Keratinocyte (primary cell): ENCODE results near the gene ZDHHC1. TPM values are rescaled to one million over a fixed set of nuclear protein-coding genes. Genes with fewer than 3 reads are reported as not detected.

Source experiments
- DNase-seq: peaks from one replicate; pipeline ENCODE4 v3.0.0-alpha.2; 2011; ENCODE audit warnings: low read depth, missing footprints, low spot score
- FAIRE-seq: peaks from 2 replicates; lab custom pipeline; 2011; peaks lifted over from hg19 to GRCh38; lab: Jason Lieb, UNC
- H2AFZ ChIP-seq: 2 replicates; pipeline ENCODE4 v1.6.0; 2012; ENCODE audit warnings: low read length, control low read depth, inconsistent platforms; ENCODE audit not compliant: control insufficient read depth
- H3K27ac ChIP-seq: 2 replicates; pipeline ENCODE4 v1.5.1; 2011; ENCODE audit warnings: low read length; ENCODE audit not compliant: control insufficient read depth, insufficient read depth
- H3K27me3 ChIP-seq: 3 replicates; pipeline ENCODE4 v1.6.0; 2011; ENCODE audit warnings: low read length; ENCODE audit not compliant: control insufficient read depth, insufficient read depth; ENCODE audit errors: extremely low read depth
- H3K36me3 ChIP-seq, 2 experiments: 2 replicates in 1 of 2; 3 replicates in 1 of 2; pipeline ENCODE4 v1.5.1; 2011; ENCODE audit warnings: low read length in 2 of 2, mild to moderate bottlenecking in 1 of 2; ENCODE audit not compliant: control insufficient read depth in 2 of 2, insufficient read depth in 2 of 2; ENCODE audit errors: extremely low read depth in 1 of 2
- H3K4me1 ChIP-seq: 3 replicates; pipeline ENCODE4 v1.5.1; 2011; ENCODE audit warnings: low read length; ENCODE audit not compliant: control insufficient read depth, insufficient read depth; ENCODE audit errors: extremely low read depth
- H3K4me2 ChIP-seq: 3 replicates; pipeline ENCODE4 v1.6.0; 2011; ENCODE audit warnings: low read depth, low read length; ENCODE audit not compliant: control insufficient read depth, insufficient read depth; ENCODE audit errors: extremely low read depth
- H3K4me3 ChIP-seq, 3 experiments: fragments of 200-600 bp in 1 of 3; sonication (generic) in 1 of 3; 2 replicates in 2 of 3; 3 replicates in 1 of 3; pipeline ENCODE4 v1.5.1; 2011 to 2016; ENCODE audit warnings: low read length in 3 of 3, mild to moderate bottlenecking in 3 of 3, control low read depth in 2 of 3, inconsistent platforms in 1 of 3, low read depth in 1 of 3, mixed read lengths in 1 of 3, mixed run types in 1 of 3, moderate library complexity in 1 of 3; ENCODE audit not compliant: control insufficient read depth in 2 of 3, insufficient read depth in 2 of 3; ENCODE audit errors: extremely low read depth in 1 of 3
- H3K79me2 ChIP-seq: 2 replicates; pipeline ENCODE4 v1.6.0; 2012; ENCODE audit warnings: low read length; ENCODE audit not compliant: control insufficient read depth, insufficient read depth
- H3K9ac ChIP-seq: 3 replicates; pipeline ENCODE4 v1.6.0; 2011; ENCODE audit warnings: low read length; ENCODE audit not compliant: control insufficient read depth, insufficient read depth; ENCODE audit errors: extremely low read depth
- H3K9me1 ChIP-seq: 3 replicates; pipeline ENCODE4 v1.6.0; 2011; ENCODE audit warnings: low read length; ENCODE audit not compliant: control insufficient read depth, insufficient read depth; ENCODE audit errors: extremely low read depth
- H3K9me3 ChIP-seq: 2 replicates; pipeline ENCODE4 v1.5.1; 2012; ENCODE audit warnings: low read depth, low read length; ENCODE audit not compliant: control insufficient read depth
- H4K20me1 ChIP-seq: 3 replicates; pipeline ENCODE4 v1.6.0; 2011; ENCODE audit warnings: low read length; ENCODE audit not compliant: control insufficient read depth, insufficient read depth; ENCODE audit errors: extremely low read depth
- CTCF ChIP-seq, 3 experiments: IDR thresholded peaks in 1 of 3; conservative IDR thresholded peaks in 1 of 3; optimal IDR thresholded peaks in 1 of 3; 2 replicates in 2 of 3; 3 replicates in 1 of 3; pipeline versions ENCODE3 to v1.5.1; 2011; ENCODE audit warnings: low read length in 3 of 3, mild to moderate bottlenecking in 3 of 3, moderate library complexity in 2 of 3, control low read depth in 1 of 3, inconsistent platforms in 1 of 3; ENCODE audit not compliant: insufficient read depth in 2 of 3; ENCODE audit errors: extremely low read depth in 1 of 3
- EZH2 ChIP-seq: IDR thresholded peaks from one replicate; pipeline ENCODE4 v1.6.1; 2012; ENCODE audit warnings: inconsistent platforms, mild to moderate bottlenecking, low read length, moderate library complexity
- dilution Hi-C: fragments of 300-500 bp; cut with MboI; formaldehyde crosslinking; loops from one replicate; pipeline ENCODE4 v1.7.0; 2020; ENCODE audit warnings: low sequenced_read_pairs; ENCODE audit not compliant: extremely low pct_ligation_motif_present
- polyA plus RNA-seq, 5 experiments: library from polyadenylated mRNA; depleted of rRNA in 3 of 5; stranded (reverse) in 3 of 5; stranded (forward) in 1 of 5; unstranded in 1 of 5; fragments of >200 nt; gene quantifications; 1 replicate in 1 of 5; 2 replicates in 3 of 5; 3 replicates in 1 of 5; pipeline versions ENCODE4 v1.2.1 to v1.2.3, GENCODE V29; 2011 to 2012; ENCODE audit warnings: missing spikeins in 2 of 5, low read depth in 1 of 5, low replicate concordance in 1 of 5

The ZDHHC1 gene
- polyA plus RNA-seq, 1 donor (not counting 4 experiments of a cell fraction or from before 2014, with no cell fraction given) = 1.1 TPM

- Histone ChIP-seq H2AFZ (no peak overlapping the region), H4K20me1 (peaks cover 7% of the 10 kb centered on the region), H3K27me3 (no peaks in the 10 kb centered on the region), H3K9ac (no peak overlapping the region), H3K9me3 (no peaks in the 10 kb centered on the region), H3K4me3 (no peak overlapping the region), H3K9me1 (no peaks in the 10 kb centered on the region), H3K79me2 (no peaks in the 10 kb centered on the region), H3K27ac (no peak overlapping the region), H3K36me3 (peaks cover 9 to 21% of the 10 kb centered on the region in 2 experiments), H3K4me2 (no peak overlapping the region), H3K4me1 (no peaks in the 10 kb centered on the region)
- dilution Hi-C loops = no loop called here
- no peak for FAIRE-seq
- DNase-seq = no peak
- TF ChIP-seq CTCF (optimal IDR thresholded peaks at IDR 0.05 in 1 of 3, IDR thresholded peaks at IDR 0.05 in 1 of 3, conservative IDR thresholded peaks at IDR 0.05 in 1 of 3; ENCODE audit: extremely low read depth in 1 of 3, insufficient read depth in 2 of 3, low read length in 3 of 3) = no peak
- TF ChIP-seq EZH2 = no peak
Measured at GRCh38 chr16:67445913-67446907, 29.9 kb upstream of the ZDHHC1 start.

GRCh38 chr16:67445441-67445912 is 29.2 kb upstream of the ZDHHC1 start:
- no peak for FAIRE-seq
- dilution Hi-C loops = no loop called here
- Histone ChIP-seq H3K9ac (no peak overlapping the region), H3K4me2 (no peak overlapping the region), H3K9me3 (no peaks in the 10 kb centered on the region), H3K4me1 (no peaks in the 10 kb centered on the region), H3K27ac (no peak overlapping the region), H3K4me3 (no peak overlapping the region), H4K20me1 (peaks cover 7% of the 10 kb centered on the region), H3K79me2 (no peaks in the 10 kb centered on the region), H3K27me3 (no peaks in the 10 kb centered on the region), H2AFZ (no peak overlapping the region), H3K9me1 (no peaks in the 10 kb centered on the region), H3K36me3 (peaks cover 9 to 21% of the 10 kb centered on the region in 2 experiments)
- TF ChIP-seq EZH2 (no peak), CTCF (optimal IDR thresholded peaks at IDR 0.05 in 1 of 3, IDR thresholded peaks at IDR 0.05 in 1 of 3, conservative IDR thresholded peaks at IDR 0.05 in 1 of 3; ENCODE audit: extremely low read depth in 1 of 3, insufficient read depth in 2 of 3, low read length in 3 of 3) (peak in 1 of 3 experiments; percentile 21)
- DNase-seq = no peak
